ENCODE data around the gene SEZ6L2.

The SEZ6L2 gene

DNA sequence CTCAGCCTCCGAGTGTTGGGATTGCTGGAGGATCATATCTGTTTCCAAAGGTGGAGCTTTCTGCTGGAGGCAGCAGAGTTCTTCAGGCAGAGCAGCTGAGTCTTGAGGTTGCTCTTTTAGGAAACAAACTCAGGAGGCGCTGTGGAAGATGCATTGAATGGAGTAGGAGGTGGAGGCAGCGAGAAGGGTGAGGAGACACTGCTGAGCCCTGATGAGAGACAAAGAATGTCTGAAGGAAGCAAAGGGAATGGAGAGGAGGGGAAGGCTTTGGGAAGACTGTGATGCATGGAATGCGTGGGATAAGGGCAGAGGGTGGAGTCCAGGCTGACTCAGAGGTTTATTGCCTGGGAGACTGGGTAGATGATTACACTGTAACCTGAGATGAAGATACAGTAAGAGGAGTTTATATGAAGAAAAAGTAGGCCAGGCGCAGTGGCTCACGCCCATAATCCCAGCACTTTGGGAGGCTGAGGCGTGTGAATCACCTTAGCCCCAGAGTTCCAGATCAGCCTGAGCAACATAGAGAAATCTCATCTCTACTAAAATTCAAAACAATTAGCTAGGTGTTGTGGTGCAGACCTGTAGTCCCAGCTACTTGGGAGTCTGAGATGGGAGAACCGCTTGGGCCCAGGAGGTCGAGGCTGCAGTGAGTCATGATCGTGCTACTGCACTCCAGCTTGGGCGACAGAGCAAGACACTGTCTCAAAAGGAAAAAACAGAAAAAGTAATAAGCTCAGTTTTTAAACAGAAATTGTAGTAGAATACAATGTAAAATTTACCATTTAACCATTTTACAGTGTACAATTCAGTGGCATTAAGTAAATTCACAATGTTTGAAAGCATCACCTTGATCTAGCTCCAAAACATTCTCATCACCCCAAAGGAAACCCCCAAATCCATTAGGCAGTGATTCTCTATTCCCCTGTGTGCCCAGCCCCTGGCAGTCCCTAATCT, 44.8 kb upstream of the SEZ6L2 start (continued):
- TF ChIP-seq, protein P1, sequence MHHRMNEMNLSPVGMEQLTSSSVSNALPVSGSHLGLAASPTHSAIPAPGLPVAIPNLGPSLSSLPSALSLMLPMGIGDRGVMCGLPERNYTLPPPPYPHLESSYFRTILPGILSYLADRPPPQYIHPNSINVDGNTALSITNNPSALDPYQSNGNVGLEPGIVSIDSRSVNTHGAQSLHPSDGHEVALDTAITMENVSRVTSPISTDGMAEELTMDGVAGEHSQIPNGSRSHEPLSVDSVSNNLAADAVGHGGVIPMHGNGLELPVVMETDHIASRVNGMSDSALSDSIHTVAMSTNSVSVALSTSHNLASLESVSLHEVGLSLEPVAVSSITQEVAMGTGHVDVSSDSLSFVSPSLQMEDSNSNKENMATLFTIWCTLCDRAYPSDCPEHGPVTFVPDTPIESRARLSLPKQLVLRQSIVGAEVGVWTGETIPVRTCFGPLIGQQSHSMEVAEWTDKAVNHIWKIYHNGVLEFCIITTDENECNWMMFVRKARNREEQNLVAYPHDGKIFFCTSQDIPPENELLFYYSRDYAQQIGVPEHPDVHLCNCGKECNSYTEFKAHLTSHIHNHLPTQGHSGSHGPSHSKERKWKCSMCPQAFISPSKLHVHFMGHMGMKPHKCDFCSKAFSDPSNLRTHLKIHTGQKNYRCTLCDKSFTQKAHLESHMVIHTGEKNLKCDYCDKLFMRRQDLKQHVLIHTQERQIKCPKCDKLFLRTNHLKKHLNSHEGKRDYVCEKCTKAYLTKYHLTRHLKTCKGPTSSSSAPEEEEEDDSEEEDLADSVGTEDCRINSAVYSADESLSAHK (tag by site-specific recombination; IDR thresholded peaks at IDR 0.05), result peak; percentile 44
- TF ChIP-seq ZIC2 (tag by site-specific recombination; IDR thresholded peaks at IDR 0.05), result no peak
- peak; percentile 90 for TF ChIP-seq ZBTB20 (tag by site-specific recombination; IDR thresholded peaks at IDR 0.05)
- TF ChIP-seq KLF1 (tag by site-specific recombination; IDR thresholded peaks at IDR 0.05), result peak; percentile 99
- TF ChIP-seq ZNF600 (tag by site-specific recombination; IDR thresholded peaks at IDR 0.05), result peak; percentile 99
- no peak for TF ChIP-seq GLI4 (tag by site-specific recombination; IDR thresholded peaks at IDR 0.05)
- TF ChIP-seq ZNF133 (tag by site-specific recombination; IDR thresholded peaks at IDR 0.05), result no peak
- TF ChIP-seq ZNF654 (tag by site-specific recombination; IDR thresholded peaks at IDR 0.05; ENCODE audit: low read depth), result no peak
- TF ChIP-seq ZNF221 (tag by site-specific recombination; IDR thresholded peaks at IDR 0.05; ENCODE audit: borderline replicate concordance), result no peak
- TF ChIP-seq ZNF768 (tag by site-specific recombination; IDR thresholded peaks at IDR 0.05), result no peak; the same call in 1 of the 2 replicates
- peak; percentile 97 for TF ChIP-seq ZNF366 (tag by site-specific recombination; conservative IDR thresholded peaks at IDR 0.05)
- no peak for TF ChIP-seq ZNF423 (tag by site-specific recombination; IDR thresholded peaks at IDR 0.05)
- no peak for TF ChIP-seq ZNF473 (tag by site-specific recombination; IDR thresholded peaks at IDR 0.05)
- no peak for TF ChIP-seq ZNF202 (tag by site-specific recombination; IDR thresholded peaks at IDR 0.05; ENCODE audit: borderline replicate concordance)
- TF ChIP-seq, protein P2, sequence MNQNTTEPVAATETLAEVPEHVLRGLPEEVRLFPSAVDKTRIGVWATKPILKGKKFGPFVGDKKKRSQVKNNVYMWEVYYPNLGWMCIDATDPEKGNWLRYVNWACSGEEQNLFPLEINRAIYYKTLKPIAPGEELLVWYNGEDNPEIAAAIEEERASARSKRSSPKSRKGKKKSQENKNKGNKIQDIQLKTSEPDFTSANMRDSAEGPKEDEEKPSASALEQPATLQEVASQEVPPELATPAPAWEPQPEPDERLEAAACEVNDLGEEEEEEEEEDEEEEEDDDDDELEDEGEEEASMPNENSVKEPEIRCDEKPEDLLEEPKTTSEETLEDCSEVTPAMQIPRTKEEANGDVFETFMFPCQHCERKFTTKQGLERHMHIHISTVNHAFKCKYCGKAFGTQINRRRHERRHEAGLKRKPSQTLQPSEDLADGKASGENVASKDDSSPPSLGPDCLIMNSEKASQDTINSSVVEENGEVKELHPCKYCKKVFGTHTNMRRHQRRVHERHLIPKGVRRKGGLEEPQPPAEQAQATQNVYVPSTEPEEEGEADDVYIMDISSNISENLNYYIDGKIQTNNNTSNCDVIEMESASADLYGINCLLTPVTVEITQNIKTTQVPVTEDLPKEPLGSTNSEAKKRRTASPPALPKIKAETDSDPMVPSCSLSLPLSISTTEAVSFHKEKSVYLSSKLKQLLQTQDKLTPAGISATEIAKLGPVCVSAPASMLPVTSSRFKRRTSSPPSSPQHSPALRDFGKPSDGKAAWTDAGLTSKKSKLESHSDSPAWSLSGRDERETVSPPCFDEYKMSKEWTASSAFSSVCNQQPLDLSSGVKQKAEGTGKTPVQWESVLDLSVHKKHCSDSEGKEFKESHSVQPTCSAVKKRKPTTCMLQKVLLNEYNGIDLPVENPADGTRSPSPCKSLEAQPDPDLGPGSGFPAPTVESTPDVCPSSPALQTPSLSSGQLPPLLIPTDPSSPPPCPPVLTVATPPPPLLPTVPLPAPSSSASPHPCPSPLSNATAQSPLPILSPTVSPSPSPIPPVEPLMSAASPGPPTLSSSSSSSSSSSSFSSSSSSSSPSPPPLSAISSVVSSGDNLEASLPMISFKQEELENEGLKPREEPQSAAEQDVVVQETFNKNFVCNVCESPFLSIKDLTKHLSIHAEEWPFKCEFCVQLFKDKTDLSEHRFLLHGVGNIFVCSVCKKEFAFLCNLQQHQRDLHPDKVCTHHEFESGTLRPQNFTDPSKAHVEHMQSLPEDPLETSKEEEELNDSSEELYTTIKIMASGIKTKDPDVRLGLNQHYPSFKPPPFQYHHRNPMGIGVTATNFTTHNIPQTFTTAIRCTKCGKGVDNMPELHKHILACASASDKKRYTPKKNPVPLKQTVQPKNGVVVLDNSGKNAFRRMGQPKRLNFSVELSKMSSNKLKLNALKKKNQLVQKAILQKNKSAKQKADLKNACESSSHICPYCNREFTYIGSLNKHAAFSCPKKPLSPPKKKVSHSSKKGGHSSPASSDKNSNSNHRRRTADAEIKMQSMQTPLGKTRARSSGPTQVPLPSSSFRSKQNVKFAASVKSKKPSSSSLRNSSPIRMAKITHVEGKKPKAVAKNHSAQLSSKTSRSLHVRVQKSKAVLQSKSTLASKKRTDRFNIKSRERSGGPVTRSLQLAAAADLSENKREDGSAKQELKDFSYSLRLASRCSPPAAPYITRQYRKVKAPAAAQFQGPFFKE (tag by site-specific recombination; IDR thresholded peaks at IDR 0.05; ENCODE audit: borderline replicate concordance), result no peak
- TF ChIP-seq ZNF830 (tag by site-specific recombination; IDR thresholded peaks at IDR 0.05; ENCODE audit: low read depth), result no peak
- TF ChIP-seq, protein P3, sequence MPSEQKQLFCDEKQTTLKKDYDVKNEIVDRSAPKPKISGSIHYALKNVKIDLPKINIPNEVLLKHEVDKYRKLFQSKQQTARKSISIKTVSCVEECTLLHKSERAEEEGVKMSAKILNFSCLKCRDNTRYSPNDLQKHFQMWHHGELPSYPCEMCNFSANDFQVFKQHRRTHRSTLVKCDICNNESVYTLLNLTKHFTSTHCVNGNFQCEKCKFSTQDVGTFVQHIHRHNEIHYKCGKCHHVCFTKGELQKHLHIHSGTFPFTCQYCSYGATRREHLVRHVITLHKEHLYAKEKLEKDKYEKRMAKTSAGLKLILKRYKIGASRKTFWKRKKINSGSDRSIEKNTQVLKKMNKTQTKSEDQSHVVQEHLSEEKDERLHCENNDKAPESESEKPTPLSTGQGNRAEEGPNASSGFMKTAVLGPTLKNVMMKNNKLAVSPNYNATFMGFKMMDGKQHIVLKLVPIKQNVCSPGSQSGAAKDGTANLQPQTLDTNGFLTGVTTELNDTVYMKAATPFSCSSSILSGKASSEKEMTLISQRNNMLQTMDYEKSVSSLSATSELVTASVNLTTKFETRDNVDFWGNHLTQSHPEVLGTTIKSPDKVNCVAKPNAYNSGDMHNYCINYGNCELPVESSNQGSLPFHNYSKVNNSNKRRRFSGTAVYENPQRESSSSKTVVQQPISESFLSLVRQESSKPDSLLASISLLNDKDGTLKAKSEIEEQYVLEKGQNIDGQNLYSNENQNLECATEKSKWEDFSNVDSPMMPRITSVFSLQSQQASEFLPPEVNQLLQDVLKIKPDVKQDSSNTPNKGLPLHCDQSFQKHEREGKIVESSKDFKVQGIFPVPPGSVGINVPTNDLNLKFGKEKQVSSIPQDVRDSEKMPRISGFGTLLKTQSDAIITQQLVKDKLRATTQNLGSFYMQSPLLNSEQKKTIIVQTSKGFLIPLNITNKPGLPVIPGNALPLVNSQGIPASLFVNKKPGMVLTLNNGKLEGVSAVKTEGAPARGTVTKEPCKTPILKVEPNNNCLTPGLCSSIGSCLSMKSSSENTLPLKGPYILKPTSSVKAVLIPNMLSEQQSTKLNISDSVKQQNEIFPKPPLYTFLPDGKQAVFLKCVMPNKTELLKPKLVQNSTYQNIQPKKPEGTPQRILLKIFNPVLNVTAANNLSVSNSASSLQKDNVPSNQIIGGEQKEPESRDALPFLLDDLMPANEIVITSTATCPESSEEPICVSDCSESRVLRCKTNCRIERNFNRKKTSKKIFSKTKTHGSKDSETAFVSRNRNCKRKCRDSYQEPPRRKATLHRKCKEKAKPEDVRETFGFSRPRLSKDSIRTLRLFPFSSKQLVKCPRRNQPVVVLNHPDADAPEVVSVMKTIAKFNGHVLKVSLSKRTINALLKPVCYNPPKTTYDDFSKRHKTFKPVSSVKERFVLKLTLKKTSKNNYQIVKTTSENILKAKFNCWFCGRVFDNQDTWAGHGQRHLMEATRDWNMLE (tag by site-specific recombination; conservative IDR thresholded peaks at IDR 0.05; ENCODE audit: low read depth), result 0 out of 2 replicates have a peak, but pooled peaks have one; percentile 15
- no peak for TF ChIP-seq ZNF16 (tag by site-specific recombination; IDR thresholded peaks at IDR 0.05; ENCODE audit: low read depth)
- TF ChIP-seq ZSCAN23 (tag by site-specific recombination; IDR thresholded peaks at IDR 0.05), result peak; percentile 63; the same call in 1 of the 2 replicates
- TF ChIP-seq ZNF623 (tag by site-specific recombination; IDR thresholded peaks at IDR 0.05), result no peak
- TF ChIP-seq ZNF747 (tag by site-specific recombination; IDR thresholded peaks at IDR 0.05), result no peak
- TF ChIP-seq ZNF624 (tag by site-specific recombination; IDR thresholded peaks at IDR 0.05), result no peak
- TF ChIP-seq ZNF112 (tag by site-specific recombination; IDR thresholded peaks at IDR 0.05), result no peak
- TF ChIP-seq, protein P4, sequence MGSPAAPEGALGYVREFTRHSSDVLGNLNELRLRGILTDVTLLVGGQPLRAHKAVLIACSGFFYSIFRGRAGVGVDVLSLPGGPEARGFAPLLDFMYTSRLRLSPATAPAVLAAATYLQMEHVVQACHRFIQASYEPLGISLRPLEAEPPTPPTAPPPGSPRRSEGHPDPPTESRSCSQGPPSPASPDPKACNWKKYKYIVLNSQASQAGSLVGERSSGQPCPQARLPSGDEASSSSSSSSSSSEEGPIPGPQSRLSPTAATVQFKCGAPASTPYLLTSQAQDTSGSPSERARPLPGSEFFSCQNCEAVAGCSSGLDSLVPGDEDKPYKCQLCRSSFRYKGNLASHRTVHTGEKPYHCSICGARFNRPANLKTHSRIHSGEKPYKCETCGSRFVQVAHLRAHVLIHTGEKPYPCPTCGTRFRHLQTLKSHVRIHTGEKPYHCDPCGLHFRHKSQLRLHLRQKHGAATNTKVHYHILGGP (tag by site-specific recombination; IDR thresholded peaks at IDR 0.05), result no peak
- TF ChIP-seq ZBTB48 (tag by site-specific recombination; IDR thresholded peaks at IDR 0.05), result no peak; the same call in 1 of the 2 replicates
